HG02623 (cell line): ENCODE measurements around the gene HLCS.
"Not testable (repeated sequence)": the region's sequence is repeated elsewhere in the genome, so short reads cannot be mapped to it uniquely, and the experiment has no call there.

Experiments
- ATAC-seq: cut with Tn5 transposase; IDR thresholded peaks from one replicate; pipeline ENCODE4 v1.9.1; 2021; ENCODE audit warnings: moderate library complexity; ENCODE audit not compliant: unreplicated experiment

The HLCS gene

GRCh38 chr21:36816561-36817130 is 149.8 kb downstream of the HLCS start:
- ATAC-seq = no peak

GRCh38 chr21:36816026-36816425 is 150.4 kb downstream of the HLCS start:
- ATAC-seq = not testable (repeated sequence)

- ATAC-seq = no peak
Measured at GRCh38 chr21:36815284-36815683, 151.2 kb downstream of the HLCS start.

- no peak for ATAC-seq
Measured at GRCh38 chr21:36813052-36813451, 153.4 kb downstream of the HLCS start.

- no peak for ATAC-seq
Measured at GRCh38 chr21:36811762-36812161, 154.7 kb downstream of the HLCS start.

- no peak for ATAC-seq
Measured at GRCh38 chr21:36810443-36810842, 156.0 kb downstream of the HLCS start.

GRCh38 chr21:36807422-36807928 is 159.0 kb downstream of the HLCS start:
- ATAC-seq = no peak

- no peak for ATAC-seq
Measured at GRCh38 chr21:36806103-36806502, 160.4 kb downstream of the HLCS start.

GRCh38 chr21:36804874-36805611 is 161.4 kb downstream of the HLCS start:
- ATAC-seq = no peak

- ATAC-seq = no peak
Measured at GRCh38 chr21:36803816-36804439, 162.5 kb downstream of the HLCS start.

GRCh38 chr21:36803051-36803645 is 163.3 kb downstream of the HLCS start:
- no peak for ATAC-seq

- ATAC-seq = no peak
Measured at GRCh38 chr21:36800734-36801133, 165.7 kb downstream of the HLCS start.

- no peak for ATAC-seq
Measured at GRCh38 chr21:36799869-36800268, 166.6 kb downstream of the HLCS start.

- ATAC-seq = no peak
Measured at GRCh38 chr21:36798491-36798890, 168.0 kb downstream of the HLCS start.

- no peak for ATAC-seq
Measured at GRCh38 chr21:36796070-36796469, 170.4 kb downstream of the HLCS start.

GRCh38 chr21:36792505-36792967 is 173.9 kb downstream of the HLCS start:
- no peak for ATAC-seq

GRCh38 chr21:36791695-36792470 is 174.6 kb downstream of the HLCS start:
- no peak for ATAC-seq

- no peak for ATAC-seq
Measured at GRCh38 chr21:36791180-36791579, 175.3 kb downstream of the HLCS start.

GRCh38 chr21:36790616-36791015 is 175.9 kb downstream of the HLCS start:
- no peak for ATAC-seq

- ATAC-seq = no peak
Measured at GRCh38 chr21:36788120-36788638, 178.3 kb downstream of the HLCS start.

GRCh38 chr21:36786186-36786585 is 180.3 kb downstream of the HLCS start:
- ATAC-seq = no peak
